Upper lobe of left lung (tissue), 6 donors: ENCODE results near the gene PCDHA3. TPM values are rescaled to one million over a fixed set of nuclear protein-coding genes. Genes with fewer than 3 reads are reported as not detected.
A peak's percentile ranks its signal among the peaks of the same experiment; 100 is the strongest.
"Not testable (repeated sequence)": the region's sequence is repeated elsewhere in the genome, so short reads cannot be mapped to it uniquely, and the experiment has no call there.

Source experiments
- ATAC-seq, 2 donors: fragments of 200-7000 bp; cut with Tn5 transposase; one replicate each; pipeline ENCODE4 v1.9.1; 2022; ENCODE audit warnings: mild to moderate bottlenecking in 2 of 2, moderate library complexity in 2 of 2; ENCODE audit not compliant: low FRiP score in 2 of 2
- DNase-seq, 2 donors: peaks; one replicate each; pipeline ENCODE4 v3.0.0-alpha.2; 2019 to 2020
- H3K27ac ChIP-seq, 4 donors: fragments of 200-600 bp; sonication (generic); one replicate each; pipeline ENCODE4 v1.5.1; 2016 to 2019
- H3K27me3 ChIP-seq, 4 donors: fragments of 200-600 bp; sonication (generic); one replicate each; pipeline ENCODE4 v1.5.1; 2017 to 2019
- H3K36me3 ChIP-seq, 4 donors: fragments of 200-600 bp; sonication (generic); one replicate each; pipeline ENCODE4 v1.5.1; 2016 to 2019
- H3K4me1 ChIP-seq, 4 donors: fragments of 200-600 bp; sonication (generic); one replicate each; pipeline ENCODE4 v1.5.1; 2018 to 2019
- H3K4me3 ChIP-seq, 4 donors: fragments of 200-600 bp; sonication (generic); one replicate each; pipeline ENCODE4 v1.5.1; 2017 to 2019; ENCODE audit warnings: mild to moderate bottlenecking in 2 of 4, moderate library complexity in 1 of 4
- H3K9me3 ChIP-seq, 4 donors: fragments of 200-600 bp; sonication (generic); one replicate each; pipeline ENCODE4 v1.5.1; 2018 to 2019
- CTCF ChIP-seq, 6 experiments: fragments of 450-650 bp in 4 of 6; fragments of 200-600 bp in 2 of 6; sonication (generic) in 2 of 6; IDR thresholded peaks; one replicate each; pipeline ENCODE4 v1.5.1; 2016 to 2019; ENCODE audit warnings: antibody characterized with exemption in 6 of 6
- EP300 ChIP-seq, 4 donors: sonication (generic); formaldehyde crosslinking; IDR thresholded peaks; one replicate each; pipeline ENCODE4 v1.5.1; 2017; ENCODE audit warnings: antibody characterized with exemption in 4 of 4, control low read depth in 2 of 4
- POLR2A ChIP-seq, 4 donors: fragments of 450-650 bp; IDR thresholded peaks; one replicate each; pipeline ENCODE4 v1.5.1; 2016 to 2017; ENCODE audit warnings: antibody characterized with exemption in 4 of 4, mild to moderate bottlenecking in 2 of 4
- POLR2AphosphoS5 ChIP-seq, 2 donors: sonication (generic); formaldehyde crosslinking; IDR thresholded peaks; one replicate each; pipeline ENCODE4 v1.5.1; 2017; ENCODE audit warnings: antibody characterized with exemption in 2 of 2
- WGBS, 2 donors: methylation state at CpG; one replicate each; pipeline ENCODE4 v1.1.5; 2017 to 2018; 5-methylcytosine and 5-hydroxymethylcytosine counted together
- total RNA-seq, 6 donors: library from RNA; depleted of rRNA in 4 of 6; stranded (reverse); fragments of >200 nt in 4 of 6; gene quantifications; one replicate each; pipeline versions ENCODE4 v1.1.0 to v1.2.1, GENCODE V29; 2016 to 2021
- donor health status: DM: no; HTN: no; CAD: no; lungs with moderate emphysema.
- donor health status: DM: no; HTN: yes; CAD: no; lungs with severe emphysema.

PCDHA3 gene
- total RNA-seq, 6 donors from 2014 or later: 0.61 to 1.6 (median 1.0) TPM

DNA sequence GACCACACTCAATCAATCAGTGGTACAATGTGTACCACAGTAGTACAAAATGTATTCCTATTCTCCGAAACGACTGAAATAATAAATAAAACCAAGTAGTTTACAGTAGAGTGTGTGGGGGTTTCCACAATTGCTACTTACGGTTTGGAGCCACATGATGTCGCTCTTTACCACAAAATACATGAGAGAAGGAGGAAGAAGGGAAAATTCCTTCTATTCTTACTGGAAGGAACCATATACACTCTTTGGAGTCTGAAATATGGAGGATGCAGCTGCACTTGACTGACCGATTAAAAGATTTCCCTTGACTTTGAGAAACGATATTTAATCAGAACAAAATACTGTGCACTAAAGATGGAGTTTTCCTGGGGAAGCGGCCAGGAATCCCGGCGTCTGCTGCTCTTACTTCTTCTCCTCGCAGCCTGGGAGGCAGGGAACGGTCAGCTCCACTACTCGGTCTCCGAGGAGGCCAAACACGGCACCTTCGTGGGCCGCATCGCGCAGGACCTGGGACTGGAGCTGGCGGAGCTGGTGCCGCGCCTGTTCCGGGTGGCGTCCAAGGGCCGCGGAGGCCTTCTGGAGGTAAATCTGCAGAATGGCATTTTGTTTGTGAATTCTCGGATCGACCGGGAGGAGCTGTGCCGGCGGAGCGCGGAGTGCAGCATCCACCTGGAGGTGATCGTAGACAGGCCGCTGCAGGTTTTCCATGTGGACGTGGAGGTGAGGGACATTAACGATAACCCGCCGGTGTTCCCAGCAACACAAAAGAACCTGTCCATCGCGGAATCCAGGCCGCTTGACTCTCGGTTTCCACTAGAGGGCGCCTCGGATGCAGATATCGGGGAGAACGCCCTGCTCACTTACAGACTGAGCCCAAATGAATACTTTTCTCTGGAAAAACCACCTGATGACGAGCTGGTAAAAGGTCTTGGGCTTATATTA lies 6.2 kb downstream of the PCDHA3 start, which contains the start of gene PCDHA4:
PCDHA4 (plus strand) TSS at position 235 of the 942 bp plus-strand sequence.
- H3K4me3 ChIP-seq: peak within 1 kb of the TSS in 3 of 4 donors; percentile 39 to 45 (median 43)
- H3K27ac ChIP-seq: peak within 1 kb of the TSS in 2 of 4 donors; percentile 39 to 57
- H3K27me3 ChIP-seq: no peaks in the 10 kb centered on the region
- H3K4me1 ChIP-seq: no peaks in the 10 kb centered on the region
- no peaks in the 10 kb centered on the region for H3K36me3 ChIP-seq
- no peak for TF ChIP-seq POLR2AphosphoS5 (IDR thresholded peaks at IDR 0.05)
- no peak for TF ChIP-seq POLR2A (IDR thresholded peaks at IDR 0.05)
- TF ChIP-seq EP300 (IDR thresholded peaks at IDR 0.05): peak in 2 of 4 donors; percentile 24 to 73
- peak in 3 of 6 experiments; percentile 21 to 35 (median 33) for TF ChIP-seq CTCF (IDR thresholded peaks at IDR 0.05)
- 27 to 28% methylated on average over 11 to 23 of the region's 47 CpGs for WGBS, 2 donors
- H3K9me3 ChIP-seq: peaks cover 5 to 51% (median 45%) of the 10 kb centered on the region in 4 donors
- DNase-seq (peak in 1 of 2 donors; percentile 61), ATAC-seq (peak in 1 of 2 donors; percentile 84)

- 68% methylated on average over 52 to 62 of the region's 62 CpGs for WGBS, 2 donors
- H3K27ac ChIP-seq, H3K4me3 ChIP-seq, H3K4me1 ChIP-seq, ATAC-seq, H3K36me3 ChIP-seq, H3K27me3 ChIP-seq: not testable (repeated sequence)
- peaks cover 0 to 38% (median 32%) of the 10 kb centered on the region in 4 donors for H3K9me3 ChIP-seq
- peak in 1 of 2 donors; percentile 80 for DNase-seq
Measured at GRCh38 chr5:140808241-140808888, 7.5 kb downstream of the PCDHA3 start.

DNA sequence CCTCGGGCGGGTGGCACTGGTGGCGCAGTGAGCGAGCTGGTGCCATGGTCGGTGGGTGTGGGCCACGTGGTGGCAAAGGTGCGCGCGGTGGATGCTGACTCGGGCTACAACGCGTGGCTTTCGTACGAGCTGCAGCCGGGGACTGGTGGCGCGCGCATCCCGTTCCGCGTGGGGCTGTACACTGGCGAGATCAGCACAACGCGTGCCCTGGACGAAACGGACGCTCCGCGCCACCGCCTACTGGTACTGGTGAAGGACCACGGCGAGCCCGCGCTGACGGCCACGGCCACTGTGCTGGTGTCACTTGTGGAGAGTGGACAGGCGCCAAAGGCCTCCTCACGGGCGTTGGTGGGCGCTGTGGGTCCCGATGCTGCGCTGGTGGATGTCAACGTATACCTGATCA lies 8.0 kb downstream of the PCDHA3 start:
- peaks cover 0 to 35% (median 32%) of the 10 kb centered on the region in 4 donors for H3K9me3 ChIP-seq

DNA sequence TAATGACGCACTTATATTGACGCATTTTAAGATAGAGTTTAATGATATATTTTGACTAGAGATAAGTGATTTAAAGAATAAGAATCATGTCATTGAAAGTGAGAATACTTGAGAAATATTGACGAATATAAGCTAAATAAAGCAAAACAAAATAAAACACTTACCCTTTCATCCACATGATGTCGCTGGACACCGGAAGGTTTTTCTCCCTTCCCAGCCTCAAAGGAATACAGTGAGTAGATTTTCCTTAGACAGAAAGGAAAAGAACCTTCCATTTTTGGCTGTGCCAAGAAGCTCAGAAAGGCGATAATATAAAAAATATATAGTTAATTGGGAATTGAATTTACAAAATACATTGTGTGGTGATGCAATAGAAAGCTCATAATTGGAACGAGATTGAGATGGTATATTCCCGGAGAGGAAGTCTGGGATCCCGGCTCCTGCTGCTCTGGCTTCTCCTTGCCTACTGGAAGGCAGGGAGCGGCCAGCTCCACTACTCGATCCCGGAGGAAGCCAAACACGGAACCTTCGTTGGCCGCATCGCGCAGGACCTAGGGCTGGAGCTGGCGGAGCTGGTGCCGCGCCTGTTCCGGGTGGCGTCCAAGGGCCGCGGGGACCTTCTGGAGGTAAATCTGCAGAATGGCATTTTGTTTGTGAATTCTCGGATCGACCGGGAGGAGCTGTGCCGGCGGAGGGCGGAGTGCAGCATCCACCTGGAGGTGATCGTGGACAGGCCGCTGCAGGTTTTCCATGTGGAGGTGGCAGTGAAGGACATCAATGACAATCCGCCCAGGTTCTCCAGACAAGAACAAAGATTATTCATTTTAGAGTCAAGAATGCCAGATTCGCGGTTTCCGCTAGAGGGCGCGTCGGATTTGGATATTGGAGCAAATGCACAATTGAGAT lies 20.8 kb downstream of the PCDHA3 start, which contains the start of gene PCDHA5:
PCDHA5 (plus strand) TSS at position 239 of the 906 bp plus-strand sequence.
- TF ChIP-seq CTCF (IDR thresholded peaks at IDR 0.05) (peak in 2 of 6 experiments; percentile 17 to 20), POLR2AphosphoS5 (IDR thresholded peaks at IDR 0.05) (no peak), EP300 (IDR thresholded peaks at IDR 0.05) (no peak), POLR2A (IDR thresholded peaks at IDR 0.05) (no peak)
- Histone ChIP-seq H3K27ac (no peak within 1 kb of the TSS), H3K9me3 (peaks cover 0 to 29% (median 20%) of the 10 kb centered on the region in 4 donors), H3K36me3 (no peaks in the 10 kb centered on the region), H3K4me3 (peak within 1 kb of the TSS in 1 of 4 donors; percentile 5), H3K27me3 (peaks cover 0 to 3% (median 0%) of the 10 kb centered on the region in 4 donors), H3K4me1 (no peaks in the 10 kb centered on the region)
- WGBS, 2 donors: 36% methylated on average over 26 to 39 of the region's 39 CpGs
- no peak for ATAC-seq
- peak in 1 of 2 donors; percentile 69 for DNase-seq

More for the DNA sequence above, 8.0 kb downstream of the PCDHA3 start:
- no peak for TF ChIP-seq EP300 (IDR thresholded peaks at IDR 0.05)
- no peak for TF ChIP-seq POLR2A (IDR thresholded peaks at IDR 0.05)
- TF ChIP-seq CTCF (IDR thresholded peaks at IDR 0.05): no peak
- no peak for TF ChIP-seq POLR2AphosphoS5 (IDR thresholded peaks at IDR 0.05)
- 80% methylated on average over 43 of the region's 43 CpGs; no CpG with 5 or more reads in 1 of the 2 donors for WGBS, 2 donors
- H3K27me3 ChIP-seq: no peaks in the 10 kb centered on the region
- no peaks in the 10 kb centered on the region for H3K36me3 ChIP-seq
- H3K27ac ChIP-seq: no peak overlapping the region
- no peaks in the 10 kb centered on the region for H3K4me1 ChIP-seq
- ATAC-seq (peak in 1 of 2 donors; percentile 8), DNase-seq (peak in 1 of 2 donors; percentile 85)
- no peak overlapping the region for H3K4me3 ChIP-seq
